T47D (cell line): ENCODE results near the gene TADA2B.

Experiments used
- DNase-seq, 2 experiments: peaks; one replicate each; pipeline versions ENCODE4 v3.0.0 to v3.0.0-alpha.2; 2011 to 2012; ENCODE audit warnings: low read depth in 1 of 2, low spot score in 1 of 2
- JUND ChIP-seq: IDR thresholded peaks from 2 replicates; pipeline ENCODE4 v1.6.1; 2012; ENCODE audit warnings: low read depth
- in situ Hi-C: cut with HindIII; loops from 2 replicates; pipeline ENCODE4 v1.10.0; 2016; ENCODE audit warnings: low sequenced_read_pairs, low pct_unique_long_range_greater_than_20kb

Gene TADA2B

DNA sequence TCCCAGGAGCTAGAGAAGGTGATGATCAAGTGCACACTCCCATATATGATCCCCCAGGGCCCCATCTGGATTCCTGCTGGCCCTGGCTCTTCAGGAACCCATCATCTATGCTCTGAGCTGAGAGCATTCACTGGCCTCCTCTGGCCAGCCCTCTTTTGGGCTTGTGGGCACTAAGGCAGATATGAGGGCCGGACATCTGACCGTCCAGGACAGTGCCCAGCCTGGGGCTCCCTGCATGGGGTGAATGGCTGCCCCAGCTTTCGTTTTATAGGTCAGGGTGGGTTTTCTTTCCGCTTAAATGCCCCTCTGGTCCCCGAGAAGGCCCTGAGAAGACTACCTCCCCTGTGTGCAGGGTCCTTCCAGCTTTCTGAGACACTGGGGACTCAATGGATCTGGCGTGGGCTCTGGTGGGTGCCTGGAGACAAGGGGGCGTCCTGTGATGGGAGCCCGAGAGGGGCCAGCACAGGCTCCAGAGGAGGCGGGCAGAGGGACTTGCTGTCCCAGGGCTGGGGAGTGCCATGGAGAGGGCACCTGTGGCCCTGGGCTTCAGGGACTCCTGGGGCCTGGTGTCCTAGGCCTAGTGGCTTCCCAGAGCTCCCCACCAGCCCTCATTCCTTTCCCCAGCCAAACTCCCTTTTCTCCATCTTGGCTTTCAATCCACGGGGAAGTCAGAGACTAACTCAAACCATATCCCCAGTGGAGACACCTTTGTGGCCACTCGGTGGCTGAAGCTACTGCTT is 64.2 kb downstream of the TADA2B start:
- DNase-seq: no peak
- no peak for TF ChIP-seq JUND
- in situ Hi-C loops: no loop called here
